Measurements from ENCODE around the gene RNF26.

Gene RNF26

DNA sequence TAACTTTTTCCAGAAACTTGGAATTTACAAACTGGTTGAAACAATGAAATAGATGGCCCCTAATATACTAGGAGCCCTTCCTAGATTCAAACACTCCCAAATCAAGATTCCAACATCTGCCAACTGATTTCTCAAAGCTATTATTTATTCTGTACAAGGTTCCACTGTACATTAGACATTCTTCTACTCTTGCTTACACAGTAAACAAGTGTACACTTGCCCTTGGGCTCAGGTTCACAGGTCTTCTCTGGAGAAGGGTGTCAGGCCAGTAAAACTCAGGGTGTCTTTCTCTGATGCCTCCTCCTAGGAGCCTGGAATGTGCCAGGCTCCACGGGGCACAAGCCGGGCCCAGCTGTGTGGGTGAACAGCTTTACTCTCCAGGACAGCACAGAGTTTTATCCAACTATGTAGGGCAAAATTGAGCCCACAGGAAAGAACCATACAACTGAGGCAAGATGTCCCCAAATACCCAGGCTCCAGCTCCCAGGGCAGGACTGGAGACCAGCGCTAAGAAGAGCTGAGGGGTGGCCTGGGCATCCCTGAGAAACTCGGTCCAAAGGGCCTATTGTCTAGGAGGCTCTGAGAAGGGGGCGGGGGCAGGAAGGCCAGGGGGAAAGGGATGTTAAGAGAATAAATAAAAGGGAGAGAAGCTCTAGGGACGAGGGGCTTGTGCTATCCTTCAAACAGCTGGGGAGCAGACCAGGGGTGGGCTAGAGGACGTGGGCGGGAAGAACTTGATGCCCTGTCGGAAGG is 20.9 kb downstream of the RNF26 start:
- DNase-seq (ENCODE audit: low read depth): no peak

DNA sequence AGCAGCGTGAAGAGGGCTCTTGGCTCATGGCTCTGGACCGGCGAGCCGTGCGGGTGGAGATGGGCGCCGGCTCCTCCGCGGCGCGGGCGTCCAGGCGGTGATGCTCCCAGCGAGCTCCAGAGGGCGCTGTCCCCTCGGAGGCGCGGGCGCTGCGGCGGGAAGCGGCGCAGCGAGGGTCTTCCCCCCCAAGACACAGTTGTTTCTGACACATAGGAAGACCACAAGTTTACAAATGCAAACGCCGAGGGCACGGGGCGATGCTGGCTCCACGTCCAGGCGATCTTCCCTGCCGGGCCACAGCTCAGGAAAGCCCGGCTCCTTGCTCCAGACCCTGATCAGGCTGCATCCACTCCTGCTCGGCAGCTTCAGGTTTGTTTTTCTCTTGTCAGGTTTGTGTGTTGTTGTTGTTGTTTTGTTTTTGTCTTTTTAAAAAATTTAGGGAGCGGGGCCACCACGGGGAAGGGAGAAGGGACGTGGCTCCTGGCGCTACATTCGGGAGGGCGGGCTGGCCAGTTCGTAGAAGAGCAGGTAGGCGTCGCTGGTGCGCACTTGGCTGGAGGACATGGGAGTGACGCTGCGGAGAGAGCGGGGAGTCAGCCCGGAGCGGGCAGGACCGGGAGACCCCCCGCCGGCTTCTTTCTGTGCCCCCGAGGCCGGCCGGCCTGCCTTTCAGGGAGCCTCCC is 22.2 kb downstream of the RNF26 start:
- DNase-seq (ENCODE audit: low read depth): peak; percentile 58

DNA sequence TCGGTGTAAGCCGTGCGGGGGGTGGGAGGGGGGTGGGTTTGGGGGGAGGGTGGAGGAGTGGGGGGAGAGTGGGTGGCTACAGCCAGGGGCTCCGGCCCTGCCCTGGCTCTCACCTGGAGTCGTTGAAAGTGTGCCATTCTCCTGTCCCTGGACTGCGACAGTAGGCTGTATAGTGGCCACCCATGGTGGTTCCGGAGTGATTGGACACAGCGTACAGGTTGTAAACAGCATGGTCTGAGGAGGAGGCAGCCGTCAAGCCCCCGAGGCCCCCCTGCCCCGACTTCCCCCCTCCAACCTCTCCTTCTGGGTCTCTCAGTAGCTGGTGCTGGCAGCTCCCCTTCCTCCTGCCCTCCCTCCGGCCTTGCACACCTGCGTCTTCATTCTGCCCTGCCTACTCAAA is 22.7 kb downstream of the RNF26 start:
- DNase-seq (ENCODE audit: low read depth): no peak

DNA sequence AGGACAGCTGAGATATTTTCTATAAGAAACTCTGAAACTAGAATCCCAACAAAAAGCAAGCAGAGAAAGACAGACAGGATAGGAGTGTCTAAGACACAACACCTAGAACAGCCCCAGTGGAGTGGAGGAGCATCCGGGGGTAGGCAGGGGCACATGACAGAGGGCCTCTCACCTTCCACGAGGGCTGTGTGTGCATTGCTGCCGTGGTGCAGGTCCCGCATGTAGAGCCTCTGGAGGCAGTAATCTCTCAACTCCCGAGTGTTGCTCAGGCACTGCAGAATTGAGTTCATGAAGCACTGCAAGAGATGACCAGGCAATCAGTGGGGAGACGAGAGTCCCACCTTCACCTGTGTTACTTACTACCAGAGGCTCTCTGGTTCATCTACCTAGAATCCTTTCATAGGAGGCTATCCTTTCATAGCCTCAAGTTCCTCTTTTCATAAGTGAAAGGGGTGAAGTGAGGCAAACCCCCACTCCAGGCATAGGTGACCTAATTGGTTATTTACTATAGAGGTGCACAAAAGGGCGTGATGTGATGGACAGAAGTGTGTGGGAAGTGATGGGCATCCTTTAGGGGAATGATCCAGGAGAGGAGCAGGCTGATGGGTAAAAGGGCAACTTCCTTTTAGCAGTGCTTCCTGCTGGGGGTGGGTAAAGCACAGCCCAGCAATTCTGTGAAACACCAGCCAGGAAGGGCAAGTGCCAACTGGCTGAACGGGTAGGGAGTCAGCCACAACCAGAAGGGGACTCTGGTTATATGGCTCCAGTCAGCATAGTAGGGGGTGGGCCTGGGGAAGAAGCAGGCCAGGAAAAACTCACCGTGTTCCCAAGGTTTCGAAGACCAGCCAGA is 25.3 kb downstream of the RNF26 start:
- DNase-seq (ENCODE audit: low read depth): no peak

DNA sequence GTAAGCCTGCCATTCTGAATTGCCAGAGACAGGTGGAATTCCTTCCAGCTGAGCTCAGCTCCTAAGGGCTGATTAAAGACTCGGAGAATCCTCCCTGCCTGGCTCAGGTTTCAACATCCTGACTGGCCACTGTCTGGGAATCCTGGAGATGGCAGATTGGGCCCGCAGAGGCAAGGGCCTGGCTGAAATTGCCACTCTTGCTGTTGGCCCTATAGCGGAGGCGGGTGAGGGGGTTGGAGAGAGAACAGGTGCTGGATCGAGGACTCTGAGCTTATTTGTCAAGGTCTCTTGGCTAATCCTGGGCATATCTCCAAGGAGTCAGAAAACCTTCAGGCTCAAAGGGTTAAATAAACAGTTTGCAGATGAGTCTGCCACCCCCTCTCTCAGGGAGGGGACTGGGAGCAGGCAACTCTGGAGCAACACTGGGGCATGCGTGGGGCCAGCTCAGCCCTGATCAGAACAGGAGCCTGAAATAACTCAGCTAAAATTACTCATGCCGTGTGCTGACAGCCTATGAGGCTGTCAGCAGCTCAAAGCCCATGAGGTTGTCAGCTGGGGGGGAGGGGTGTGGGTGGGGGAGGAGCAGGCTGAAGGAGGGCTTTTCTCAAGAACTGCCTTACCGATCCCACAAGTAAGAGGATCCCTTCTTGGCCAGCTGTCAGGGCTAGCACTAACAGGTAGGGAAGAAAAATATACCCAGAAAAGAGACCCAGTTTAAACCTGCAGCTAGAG is 26.9 kb downstream of the RNF26 start:
- DNase-seq (ENCODE audit: low read depth): no peak

DNA sequence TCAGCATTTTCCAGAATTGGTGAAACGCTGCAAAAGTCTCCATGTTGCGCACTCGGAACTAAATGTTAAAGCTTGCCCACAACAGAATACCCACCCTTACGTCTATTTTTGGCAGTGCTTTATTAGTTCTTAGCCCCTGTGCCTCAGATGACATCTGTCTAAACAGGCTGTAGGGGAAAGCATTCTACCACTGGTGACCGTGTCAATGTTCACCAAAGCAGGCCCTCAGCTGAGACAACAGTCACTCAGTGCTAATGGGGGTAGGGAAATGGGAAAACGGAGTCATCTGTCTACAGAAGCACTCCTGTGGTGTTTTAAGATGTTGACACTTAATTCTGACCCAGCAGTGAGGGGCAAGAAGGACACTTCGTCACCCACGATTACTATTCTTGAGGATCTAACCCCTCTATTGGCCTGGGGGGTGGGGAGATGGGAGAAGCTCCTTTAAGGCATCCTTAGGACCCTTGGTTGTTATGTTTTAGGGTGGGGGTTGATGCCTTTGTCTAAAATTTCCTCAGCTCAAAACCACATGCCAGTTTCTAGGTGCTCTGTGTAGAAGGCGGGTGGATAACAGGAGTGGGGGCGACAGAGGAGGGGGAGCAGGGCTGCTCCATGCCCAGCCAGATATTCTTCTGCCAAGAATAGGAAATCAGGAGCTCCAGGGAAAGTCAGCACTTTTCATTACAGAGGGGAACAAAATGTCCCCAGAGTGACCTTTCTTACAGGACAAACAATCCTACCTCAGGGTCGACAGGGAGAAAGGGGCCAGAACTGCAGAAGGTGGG is 27.8 kb downstream of the RNF26 start:
- no peak for DNase-seq (ENCODE audit: low read depth)

DNA sequence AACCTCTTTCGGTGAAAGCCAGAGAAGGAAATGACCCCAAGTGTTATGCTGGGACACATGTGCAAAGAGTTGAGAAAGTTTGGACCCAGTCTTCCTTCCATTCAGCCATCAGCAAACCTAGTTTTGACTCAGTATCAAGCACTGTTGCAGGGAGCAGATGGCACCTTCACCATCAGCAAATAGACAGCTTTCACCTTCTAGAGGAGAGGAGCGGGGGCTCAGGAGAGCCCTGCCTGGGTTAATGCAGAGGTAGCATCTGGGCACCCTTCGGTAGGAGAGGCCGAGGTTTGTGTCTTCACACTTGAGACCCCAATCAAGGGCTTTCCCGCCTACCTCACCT is 28.4 kb downstream of the RNF26 start:
- DNase-seq (ENCODE audit: low read depth): no peak

DNA sequence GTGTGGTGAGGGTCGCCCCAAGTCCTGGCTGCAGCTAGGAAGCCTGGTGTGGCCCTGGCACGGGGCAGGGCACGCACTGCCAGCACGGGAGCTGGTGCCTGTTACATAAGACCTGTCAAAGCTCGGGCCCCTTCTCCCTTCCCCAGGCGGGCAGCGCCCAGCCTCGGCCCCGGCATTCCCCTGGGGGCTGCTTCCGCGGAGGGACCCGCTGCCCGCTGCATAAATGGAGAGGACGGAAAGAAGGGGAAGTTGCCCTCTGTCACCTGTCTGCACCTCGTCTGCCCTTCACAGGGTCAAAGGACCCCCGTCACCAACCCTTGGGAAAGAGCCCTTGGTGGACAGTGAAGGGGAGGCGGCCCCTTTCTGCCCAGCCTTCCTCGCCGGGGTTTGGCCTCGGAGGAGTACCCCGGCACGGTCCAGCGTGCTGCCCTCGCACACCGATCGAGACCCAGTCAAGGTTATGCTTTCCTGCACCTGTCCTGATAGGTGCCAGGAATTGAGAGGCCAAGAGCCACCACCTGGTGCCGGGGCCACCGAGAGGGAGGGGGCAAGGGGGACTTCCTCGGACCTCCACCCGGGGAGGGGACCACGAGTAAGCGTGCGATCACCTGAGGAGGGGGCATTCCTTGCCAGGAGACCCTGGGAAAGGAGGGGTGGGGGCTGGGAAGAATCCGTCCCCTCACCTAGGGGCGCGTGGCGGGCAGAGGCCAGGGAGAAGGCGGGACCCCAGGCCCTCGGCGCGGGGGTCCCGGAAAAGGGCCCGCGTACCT is 28.9 kb downstream of the RNF26 start:
- no peak for DNase-seq (ENCODE audit: low read depth)

DNA sequence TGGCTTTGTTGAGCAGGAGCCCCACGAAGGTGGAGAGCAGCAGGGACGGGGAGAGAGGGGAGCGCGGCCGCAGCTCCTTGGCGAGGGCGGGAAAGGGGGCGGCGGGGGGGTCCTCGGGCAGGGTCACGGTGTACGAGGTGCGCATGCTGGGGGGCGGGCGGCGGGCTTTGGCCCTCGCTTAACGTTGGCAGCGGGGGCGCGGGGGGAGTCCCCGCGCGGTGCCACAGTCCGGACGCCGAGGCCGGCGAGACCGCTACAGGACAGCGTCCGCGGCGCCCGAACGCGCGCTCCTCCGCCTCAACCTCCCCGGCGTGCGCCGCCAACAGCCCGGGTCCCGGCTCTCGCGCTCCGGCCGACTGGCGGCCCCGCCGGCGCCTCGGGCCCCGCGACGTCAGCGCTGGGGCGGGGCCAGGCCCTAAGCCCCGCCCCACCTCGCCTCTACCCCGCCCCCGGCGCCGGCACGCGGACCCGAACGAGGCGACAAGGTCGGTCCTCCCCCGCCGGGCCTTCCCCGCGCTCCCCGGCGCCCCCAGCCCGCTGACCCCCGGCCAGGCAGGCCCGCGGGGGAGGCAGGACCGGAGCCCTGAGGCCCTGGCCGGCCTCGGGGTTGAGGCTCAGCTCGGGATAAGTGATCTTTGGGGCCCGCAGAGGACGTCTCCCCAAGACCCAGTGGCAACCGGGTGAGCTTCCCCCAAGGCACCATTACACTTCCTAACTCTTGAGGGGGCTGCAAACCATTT is 29.7 kb downstream of the RNF26 start:
- no peak for DNase-seq (ENCODE audit: low read depth)

DNA sequence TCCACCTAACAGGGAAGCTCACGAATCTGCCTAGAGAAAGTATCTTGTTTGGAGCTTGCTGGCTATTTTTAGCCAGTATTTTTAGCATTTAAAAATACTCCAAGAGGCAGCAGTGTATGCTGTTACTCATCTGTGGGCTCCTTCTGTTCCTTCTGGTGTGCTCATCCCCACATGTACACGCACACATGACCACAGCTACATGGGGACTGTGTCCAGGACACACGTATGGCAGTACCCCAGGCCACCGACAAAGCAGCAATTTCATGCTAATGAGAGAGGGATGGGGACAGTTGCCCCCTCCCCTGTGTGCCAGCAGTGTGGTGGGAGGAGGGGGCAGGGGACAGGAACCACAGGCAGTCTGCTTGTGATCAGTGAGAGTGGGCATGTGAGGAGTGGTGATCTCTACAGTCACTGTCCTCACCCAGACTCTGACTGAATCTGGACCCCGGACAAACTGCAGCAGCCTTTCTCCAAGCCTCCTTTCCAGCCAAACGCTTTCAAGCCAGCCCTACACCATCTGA is 30.8 kb downstream of the RNF26 start:
- DNase-seq (ENCODE audit: low read depth): no peak

DNA sequence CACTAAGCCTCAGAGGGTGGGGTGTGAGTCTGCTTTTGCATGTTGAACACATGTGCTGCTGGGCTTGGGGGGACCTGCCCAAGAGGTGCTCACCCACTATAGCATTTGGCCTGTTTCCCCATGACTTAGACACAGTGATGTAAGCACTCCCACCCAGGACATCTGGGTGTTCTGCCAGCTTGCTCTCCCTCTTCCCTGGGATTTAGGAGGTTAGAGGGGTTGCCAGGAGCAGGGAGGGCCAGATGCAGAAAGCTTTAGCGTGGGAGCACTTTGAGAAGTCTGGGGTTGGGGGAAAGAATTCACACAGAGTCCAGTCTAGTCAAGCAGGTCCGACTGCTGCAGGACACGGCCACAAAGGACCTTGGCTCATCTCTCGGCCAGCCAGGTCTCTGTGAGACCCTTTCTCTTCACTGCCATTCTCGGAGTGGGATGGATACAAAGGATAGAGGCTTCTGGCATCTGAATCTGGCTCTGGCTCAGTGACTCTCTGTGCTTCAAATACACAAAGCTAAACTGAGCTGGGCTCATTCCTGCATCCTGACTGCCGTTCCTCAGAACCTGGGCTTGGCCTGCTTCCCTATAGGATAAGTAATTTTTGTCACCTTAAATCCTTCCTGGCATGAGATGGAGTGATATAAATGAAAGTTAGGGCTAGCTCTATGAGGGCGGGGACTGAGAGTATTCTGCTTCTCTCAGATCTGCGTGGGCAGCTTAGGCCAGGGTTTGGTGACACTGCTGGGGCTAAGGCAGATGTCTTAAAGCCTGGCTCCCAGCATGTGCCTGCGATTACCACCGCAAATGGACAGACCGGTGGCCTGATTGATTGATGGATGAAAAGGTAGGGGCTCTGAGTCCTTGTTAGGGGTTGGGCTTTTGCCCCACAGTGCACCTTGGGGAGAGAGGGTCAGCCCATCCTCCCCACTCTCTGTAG is 32.6 kb downstream of the RNF26 start:
- DNase-seq (ENCODE audit: low read depth): no peak

DNA sequence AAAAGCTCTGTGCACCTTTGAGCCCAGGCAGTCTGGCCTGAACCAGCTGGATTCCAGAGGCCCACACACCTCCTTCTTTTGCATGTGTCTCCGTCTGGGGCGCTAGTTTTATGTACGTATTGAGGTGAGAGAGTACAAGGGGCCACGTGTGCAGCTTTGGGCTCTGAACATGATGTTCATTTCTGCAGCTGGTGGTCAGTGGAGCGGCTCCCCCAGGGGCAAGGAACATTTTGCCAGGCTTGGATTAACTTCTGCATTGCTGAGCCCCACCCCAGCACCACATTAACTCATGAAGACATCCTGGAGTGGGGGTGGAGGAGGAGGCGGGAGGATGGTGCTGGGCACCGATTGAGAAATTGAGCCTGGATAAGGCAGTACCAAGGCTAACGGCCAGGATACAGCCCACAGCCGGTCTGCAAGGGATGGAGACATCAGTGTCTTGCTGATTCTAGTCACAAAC is 33.4 kb downstream of the RNF26 start:
- no peak for DNase-seq (ENCODE audit: low read depth)

DNA sequence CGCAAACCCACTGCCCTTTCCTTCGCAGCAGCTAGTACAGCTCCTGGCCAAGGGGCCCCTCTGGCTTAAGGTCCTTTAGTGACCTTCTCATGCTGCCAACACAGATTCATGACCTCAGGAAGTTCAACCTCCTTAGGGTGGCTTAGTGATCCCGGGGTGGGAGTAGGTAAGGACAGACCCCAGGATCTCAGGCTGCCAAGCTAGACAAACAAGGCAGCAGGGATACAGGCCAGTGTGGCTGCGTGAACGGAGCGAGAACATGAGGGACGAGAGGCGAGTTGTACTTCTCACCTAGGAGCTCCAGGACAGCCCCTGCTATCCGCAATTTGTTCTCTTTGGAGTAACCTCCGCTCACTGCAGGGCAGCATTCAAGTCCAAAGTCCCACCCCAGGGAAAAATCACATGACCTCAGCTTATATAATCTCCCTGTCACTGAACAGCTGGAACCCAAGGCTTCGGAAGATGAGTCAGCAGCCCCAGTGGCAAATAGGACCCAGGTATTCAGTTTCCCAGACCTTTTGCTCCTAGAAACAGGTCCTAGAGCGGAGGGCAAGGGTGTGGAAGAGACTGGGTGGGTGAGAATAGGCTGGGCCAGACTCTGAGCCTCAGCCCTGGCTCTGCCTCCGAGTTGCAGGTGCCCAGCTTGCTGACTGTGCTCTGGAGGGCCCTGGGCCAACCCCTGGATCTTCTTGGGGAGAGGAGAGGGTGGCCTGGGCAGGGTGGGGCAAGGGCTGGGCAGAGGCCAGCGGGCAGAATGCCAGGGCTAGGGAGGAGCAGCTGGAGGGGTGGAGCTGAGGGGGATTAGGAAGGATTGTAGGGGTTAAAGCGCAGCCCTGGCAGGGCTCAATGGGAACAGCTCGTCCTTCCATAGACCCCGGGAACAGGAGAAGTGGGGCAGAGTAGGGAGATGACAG is 34.1 kb downstream of the RNF26 start:
- DNase-seq (ENCODE audit: low read depth): no peak

DNA sequence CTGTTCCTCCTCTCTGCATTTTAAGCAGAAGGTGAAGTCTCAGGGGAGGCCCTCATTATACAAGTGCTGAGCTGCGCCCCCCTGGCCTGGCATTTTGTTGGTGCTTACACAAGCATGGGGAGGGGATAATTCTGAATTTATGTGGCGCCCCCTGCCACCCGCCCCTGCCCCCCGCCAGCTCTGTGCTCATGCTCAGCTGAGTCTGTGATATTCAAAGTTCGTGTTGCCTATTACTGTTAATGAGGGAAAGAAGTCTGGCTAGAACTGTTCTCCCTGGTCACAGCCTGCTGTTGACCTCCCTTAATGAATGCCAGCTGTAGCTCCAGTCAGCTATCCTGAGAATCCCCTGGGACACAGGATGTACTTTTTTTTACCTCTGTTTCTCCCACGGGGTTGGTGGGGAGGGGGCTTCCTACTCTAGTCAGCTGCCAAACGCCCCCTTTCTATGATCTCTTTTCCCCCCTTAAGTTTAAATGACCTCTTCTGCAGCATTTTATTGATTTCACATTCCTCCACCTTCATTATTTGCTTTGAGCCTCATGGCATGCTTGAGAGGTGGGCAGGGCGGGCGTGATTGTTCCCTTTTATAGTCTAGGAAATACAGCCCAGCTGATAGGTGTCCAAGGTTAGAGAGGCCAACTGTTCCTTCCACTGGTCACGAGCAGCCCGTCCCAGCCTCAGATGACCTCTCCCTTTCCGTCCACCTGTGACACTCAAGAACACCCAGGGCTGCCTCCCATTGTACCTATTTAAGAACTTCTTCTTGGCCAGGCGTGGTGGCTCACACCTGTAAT is 35.0 kb downstream of the RNF26 start:
- no peak for DNase-seq (ENCODE audit: low read depth)

DNA sequence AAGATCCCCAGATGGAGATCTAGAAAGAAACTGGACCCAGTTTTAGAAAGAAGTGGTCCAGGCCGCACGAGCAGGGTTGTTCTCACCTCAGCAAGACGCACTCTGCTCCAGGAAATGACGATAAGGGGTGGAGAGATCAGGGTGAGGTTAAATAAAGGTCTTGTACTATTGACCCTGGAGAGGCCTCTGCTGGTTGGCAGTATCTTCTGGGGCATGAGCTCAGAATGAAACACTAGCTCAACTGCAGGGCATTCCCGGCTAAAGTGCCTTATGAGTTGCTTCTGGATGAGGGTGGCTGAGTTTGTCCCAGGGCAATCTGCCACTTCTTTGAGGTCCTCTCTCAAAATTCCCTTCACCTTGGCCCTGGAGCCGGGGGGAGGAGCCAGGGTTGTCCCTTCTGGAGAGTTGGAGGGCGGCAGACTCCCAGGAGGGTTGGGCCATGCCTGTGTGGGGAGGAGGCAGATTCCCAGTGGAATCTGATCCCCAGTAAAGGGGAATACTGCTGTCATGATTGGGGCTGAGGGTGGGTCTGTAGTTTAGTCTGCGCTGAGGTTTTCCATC is 36.2 kb downstream of the RNF26 start:
- DNase-seq (ENCODE audit: low read depth): no peak

DNA sequence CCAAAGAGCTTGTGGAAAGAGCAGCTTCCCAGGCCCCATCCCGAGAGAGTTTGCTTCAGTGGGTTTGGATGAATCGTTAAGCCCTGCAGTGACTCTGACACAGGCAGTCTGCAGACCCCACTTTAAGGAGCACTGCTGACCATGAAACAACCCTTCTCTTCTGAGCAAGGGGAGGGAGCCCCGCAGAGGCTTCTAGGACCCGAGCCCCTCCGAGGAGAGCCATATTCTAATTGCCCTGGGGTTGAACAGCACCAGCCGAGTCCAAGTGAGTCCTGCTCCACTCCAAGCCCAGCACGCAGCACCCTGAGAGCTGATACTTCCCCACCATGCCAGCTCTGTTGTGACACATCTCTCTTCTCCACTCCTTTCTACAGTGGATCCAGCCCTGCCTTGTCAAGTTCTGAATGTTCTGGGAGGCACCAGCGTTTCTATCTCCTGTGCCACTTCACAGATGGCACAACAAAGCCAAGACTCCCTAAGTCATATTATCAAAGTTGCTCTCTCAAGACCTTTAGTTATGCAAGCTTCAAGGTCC is 36.8 kb downstream of the RNF26 start:
- DNase-seq (ENCODE audit: low read depth): no peak
